GM12891 (cell line): ENCODE data around the gene FANCD2.
"Not testable (repeated sequence)": the region's sequence is repeated elsewhere in the genome, so short reads cannot be mapped to it uniquely, and the experiment has no call there.

ENCODE experiments used
- DNase-seq: peaks from one replicate; pipeline ENCODE4 v3.0.0; 2011; ENCODE audit warnings: low spot score; ENCODE audit not compliant: insufficient read length
- FAIRE-seq: peaks from 2 replicates; lab custom pipeline; 2011; peaks lifted over from hg19 to GRCh38; lab: Jason Lieb, UNC
- PAX5 ChIP-seq: IDR thresholded peaks from 2 replicates; pipeline ENCODE4 v1.6.1; 2011; ENCODE audit warnings: low read length, moderate library complexity, mild to moderate bottlenecking; ENCODE audit not compliant: insufficient read depth, severe bottlenecking
- POLR2A ChIP-seq: IDR thresholded peaks from 2 replicates; pipeline ENCODE4 v1.6.1; 2011; ENCODE audit warnings: low read depth, low read length, control low read depth
- POLR2AphosphoS5 ChIP-seq: IDR thresholded peaks from 2 replicates; pipeline ENCODE4 v1.6.1; 2011; ENCODE audit warnings: low read depth, low read length, control low read depth
- POU2F2 ChIP-seq: IDR thresholded peaks from 2 replicates; pipeline ENCODE4 v1.6.1; 2011; ENCODE audit warnings: low read depth, mild to moderate bottlenecking, control low read depth, low read length, moderate library complexity
- SPI1 ChIP-seq: IDR thresholded peaks from 2 replicates; pipeline ENCODE4 v1.6.1; 2011; ENCODE audit warnings: low read depth, low read length, control low read depth
- TAF1 ChIP-seq: IDR thresholded peaks from 2 replicates; pipeline ENCODE4 v1.6.1; 2011; ENCODE audit warnings: low read depth, low read length, control low read depth

FANCD2 gene

GRCh38 chr3:10106919-10107318 lies 80.7 kb downstream of the FANCD2 start:
- FAIRE-seq (no peak), DNase-seq (no peak)
- TF ChIP-seq POU2F2 = no peak
- no peak for TF ChIP-seq TAF1
- TF ChIP-seq POLR2A = no peak
- no peak for TF ChIP-seq POLR2AphosphoS5
- TF ChIP-seq PAX5 = no peak
- no peak for TF ChIP-seq SPI1

GRCh38 chr3:10108091-10108490 lies 81.9 kb downstream of the FANCD2 start, which contains the start of gene FANCD2OS:
Gene FANCD2OS, minus strand, starts transcription at chr3:10108255. Its CDS starts 3,481 bp downstream, at chr3:10104774.
- no peak for DNase-seq
- FAIRE-seq = no peak
- TF ChIP-seq POLR2AphosphoS5 = no peak
- no peak for TF ChIP-seq TAF1
- no peak for TF ChIP-seq SPI1
- no peak for TF ChIP-seq PAX5
- no peak for TF ChIP-seq POLR2A
- TF ChIP-seq POU2F2 = no peak

GRCh38 chr3:10115326-10116137 lies 89.3 kb downstream of the FANCD2 start, which contains the start of gene BRK1:
Gene BRK1, plus strand, starts transcription at chr3:10115675. Its CDS starts 27 bp downstream, at chr3:10115702.
- TF ChIP-seq TAF1 (peak; percentile 79), PAX5 (no peak), POLR2A (peak; percentile 94), POLR2AphosphoS5 (peak; percentile 97), SPI1 (peak; percentile 95), POU2F2 (peak; percentile 67)
- FAIRE-seq (peak; percentile 99), DNase-seq (peak; percentile 94)

GRCh38 chr3:10116138-10116460 lies 89.9 kb downstream of the FANCD2 start:
- DNase-seq (no peak), FAIRE-seq (peak; percentile 57)
- TF ChIP-seq POLR2A (no peak), PAX5 (no peak), POU2F2 (no peak), SPI1 (no peak), POLR2AphosphoS5 (no peak), TAF1 (no peak)

GRCh38 chr3:10116928-10117327 lies 90.7 kb downstream of the FANCD2 start:
- no peak for TF ChIP-seq POLR2A
- DNase-seq = no peak
- FAIRE-seq = no peak

GRCh38 chr3:10119376-10119775 lies 93.1 kb downstream of the FANCD2 start:
- DNase-seq (no peak), FAIRE-seq (no peak)
- TF ChIP-seq POLR2AphosphoS5 = no peak
- TF ChIP-seq POU2F2 = no peak
- no peak for TF ChIP-seq TAF1
- no peak for TF ChIP-seq POLR2A
- no peak for TF ChIP-seq SPI1
- TF ChIP-seq PAX5 = no peak

- DNase-seq (no peak), FAIRE-seq (no peak)
Observed at GRCh38 chr3:10121064-10121463, 94.8 kb downstream of the FANCD2 start.

GRCh38 chr3:10122724-10123123 lies 96.5 kb downstream of the FANCD2 start:
- peak; percentile 20 for FAIRE-seq
- TF ChIP-seq POLR2AphosphoS5 (no peak), SPI1 (no peak), TAF1 (no peak), POLR2A (no peak), PAX5 (no peak), POU2F2 (no peak)
- DNase-seq = no peak

More at GRCh38 chr3:10121064-10121463, 94.8 kb downstream of the FANCD2 start:
- no peak for TF ChIP-seq PAX5
- no peak for TF ChIP-seq POU2F2
- TF ChIP-seq SPI1 = no peak
- no peak for TF ChIP-seq POLR2AphosphoS5
- no peak for TF ChIP-seq TAF1
- no peak for TF ChIP-seq POLR2A

GRCh38 chr3:10135872-10136271 lies 109.6 kb downstream of the FANCD2 start:
- DNase-seq, FAIRE-seq: not testable (repeated sequence)

- DNase-seq (no peak), FAIRE-seq (no peak)
- TF ChIP-seq SPI1 = no peak
- no peak for TF ChIP-seq POLR2AphosphoS5
- no peak for TF ChIP-seq POLR2A
- TF ChIP-seq POU2F2 = no peak
- TF ChIP-seq TAF1 = no peak
- no peak for TF ChIP-seq PAX5
Observed at GRCh38 chr3:10136426-10137005, 110.3 kb downstream of the FANCD2 start.
